Ascending aorta (tissue), 2 donors: Measurements from ENCODE around the gene SMAD2. TPM values are rescaled to one million over a fixed set of nuclear protein-coding genes. Genes with fewer than 3 reads are reported as not detected.
"Not testable (repeated sequence)": the region's sequence is repeated elsewhere in the genome, so short reads cannot be mapped to it uniquely, and the experiment has no call there.

ENCODE experiments used
- DNase-seq, 2 donors: peaks; one replicate each; pipeline ENCODE4 v3.0.0-alpha.2; 2019; ENCODE audit warnings: low spot score in 2 of 2
- H3K27ac ChIP-seq, 2 donors: fragments of 200-600 bp; sonication (generic); one replicate each; pipeline ENCODE4 v1.5.1; 2016 to 2017; ENCODE audit warnings: mild to moderate bottlenecking in 1 of 2
- H3K27me3 ChIP-seq: fragments of 200-600 bp; sonication (generic); one replicate; pipeline ENCODE4 v1.5.1; 2017
- H3K36me3 ChIP-seq, 2 donors: fragments of 200-600 bp; sonication (generic); one replicate each; pipeline ENCODE4 v1.5.1; 2016
- H3K4me1 ChIP-seq, 2 donors: fragments of 200-600 bp; sonication (generic); one replicate each; pipeline ENCODE4 v1.5.1; 2016 to 2017; ENCODE audit warnings: mild to moderate bottlenecking in 1 of 2
- H3K4me3 ChIP-seq, 2 donors: fragments of 200-600 bp; sonication (generic); one replicate each; pipeline ENCODE4 v1.5.1; 2016 to 2017; ENCODE audit warnings: mild to moderate bottlenecking in 1 of 2
- H3K9me3 ChIP-seq, 2 donors: fragments of 200-600 bp; sonication (generic); one replicate each; pipeline ENCODE4 v1.5.1; 2016
- CTCF ChIP-seq, 3 experiments: fragments of 200-600 bp in 2 of 3; fragments of 450-650 bp in 1 of 3; sonication (generic) in 2 of 3; IDR thresholded peaks; one replicate each; pipeline ENCODE4 v1.5.1; 2016 to 2019; ENCODE audit warnings: antibody characterized with exemption in 3 of 3, mild to moderate bottlenecking in 1 of 3, moderate library complexity in 1 of 3
- intact Hi-C: fragments of 100-400 bp; cut with DNase I; formaldehyde crosslinking; loops from one replicate; pipeline ENCODE4 v1.15.1; 2023
- total RNA-seq: library from RNA; depleted of rRNA; stranded (reverse); fragments of >200 nt; gene quantifications from one replicate; pipeline ENCODE4 v1.1.0, GENCODE V29; 2016

The SMAD2 gene
- total RNA-seq, 1 donor from 2014 or later: 14.0 TPM

- TF ChIP-seq CTCF (IDR thresholded peaks at IDR 0.05): no peak
- DNase-seq: no peak
- Histone ChIP-seq H3K36me3 (peaks cover 0 to 6% of the 10 kb centered on the region in 2 donors), H3K4me1 (no peaks in the 10 kb centered on the region), H3K4me3 (no peak overlapping the region), H3K27ac (no peak overlapping the region), H3K27me3 (no peaks in the 10 kb centered on the region), H3K9me3 (no peaks in the 10 kb centered on the region)
- intact Hi-C loops: no loop called here
Measured at GRCh38 chr18:47830772-47831171, 99.7 kb downstream of the SMAD2 start.

- intact Hi-C loops: no loop called here
- Histone ChIP-seq H3K4me3 (no peak overlapping the region), H3K4me1 (no peaks in the 10 kb centered on the region), H3K9me3 (no peaks in the 10 kb centered on the region), H3K27ac (no peak overlapping the region), H3K27me3 (no peaks in the 10 kb centered on the region), H3K36me3 (peaks cover 0 to 1% of the 10 kb centered on the region in 2 donors)
- TF ChIP-seq CTCF (IDR thresholded peaks at IDR 0.05): no peak
- no peak for DNase-seq
Measured at GRCh38 chr18:47829831-47830230, 100.6 kb downstream of the SMAD2 start.

- H3K4me1 ChIP-seq, H3K36me3 ChIP-seq, intact Hi-C loops, H3K27ac ChIP-seq, H3K9me3 ChIP-seq, H3K4me3 ChIP-seq, H3K27me3 ChIP-seq, DNase-seq: not testable (repeated sequence)
Measured at GRCh38 chr18:47828031-47828430, 102.4 kb downstream of the SMAD2 start.

- H3K4me1 ChIP-seq: no peaks in the 10 kb centered on the region
- DNase-seq: no peak
- intact Hi-C loops: no loop called here
Measured at GRCh38 chr18:47826157-47827074, 104.0 kb downstream of the SMAD2 start.

GRCh38 chr18:47821314-47821713 lies 109.1 kb downstream of the SMAD2 start:
- Histone ChIP-seq H3K27me3 (no peaks in the 10 kb centered on the region), H3K36me3 (no peaks in the 10 kb centered on the region), H3K9me3 (no peaks in the 10 kb centered on the region), H3K4me1 (no peaks in the 10 kb centered on the region), H3K4me3 (no peak overlapping the region), H3K27ac (peak overlapping the region; percentile 37 to 39)
- intact Hi-C loops: no loop called here
- no peak for DNase-seq
- TF ChIP-seq CTCF (IDR thresholded peaks at IDR 0.05): no peak

More at GRCh38 chr18:47826157-47827074, 104.0 kb downstream of the SMAD2 start:
- H3K9me3 ChIP-seq: no peaks in the 10 kb centered on the region
- H3K27ac ChIP-seq: no peak overlapping the region
- H3K4me3 ChIP-seq: no peak overlapping the region
- TF ChIP-seq CTCF (IDR thresholded peaks at IDR 0.05): no peak
- no peaks in the 10 kb centered on the region for H3K36me3 ChIP-seq
- H3K27me3 ChIP-seq: no peaks in the 10 kb centered on the region

GRCh38 chr18:47817795-47818077 lies 112.7 kb downstream of the SMAD2 start:
- Histone ChIP-seq H3K27me3 (no peaks in the 10 kb centered on the region), H3K4me1 (peaks cover 0 to 2% of the 10 kb centered on the region in 2 donors), H3K4me3 (peak overlapping the region; percentile 2 to 47), H3K9me3 (no peaks in the 10 kb centered on the region), H3K36me3 (no peaks in the 10 kb centered on the region), H3K27ac (peak overlapping the region; percentile 58 to 67)
- intact Hi-C loops: no loop called here
- DNase-seq: no peak
- TF ChIP-seq CTCF (IDR thresholded peaks at IDR 0.05): no peak
